Fibroblast of lung (primary cell): ENCODE results near the gene UBA7. TPM values are rescaled to one million over a fixed set of nuclear protein-coding genes. Genes with fewer than 3 reads are reported as not detected.

ENCODE experiments used
- DNase-seq, 2 donors: peaks; one replicate each; pipeline versions ENCODE4 v3.0.0 to v3.0.0-alpha.2; 2010; ENCODE audit warnings: low read depth in 2 of 2
- H2AFZ ChIP-seq: 2 replicates; pipeline ENCODE4 v1.5.1; 2012; ENCODE audit warnings: low read length, control low read depth, inconsistent platforms
- H3K27ac ChIP-seq: 2 replicates; pipeline ENCODE4 v1.5.1; 2011; ENCODE audit warnings: low read length, control low read depth; ENCODE audit not compliant: insufficient read depth
- H3K27me3 ChIP-seq: 2 replicates; pipeline ENCODE4 v1.5.1; 2011; ENCODE audit warnings: mild to moderate bottlenecking, low read length; ENCODE audit not compliant: control insufficient read depth, insufficient read depth
- H3K36me3 ChIP-seq: 2 replicates; pipeline ENCODE4 v1.5.1; 2011; ENCODE audit warnings: low read length; ENCODE audit not compliant: control insufficient read depth, insufficient read depth
- H3K4me1 ChIP-seq: 2 replicates; pipeline ENCODE4 v1.5.1; 2011; ENCODE audit warnings: low read length; ENCODE audit not compliant: control insufficient read depth, insufficient read depth; ENCODE audit errors: extremely low read depth
- H3K4me2 ChIP-seq: 2 replicates; pipeline ENCODE4 v1.5.1; 2011; ENCODE audit warnings: low read length, control low read depth; ENCODE audit not compliant: insufficient read depth; ENCODE audit errors: extremely low read depth
- H3K4me3 ChIP-seq, 4 experiments: fragments of 200-600 bp in 1 of 4; sonication (generic) in 1 of 4; replicated peaks in 1 of 4; 2 replicates each; pipeline ENCODE4 v1.5.1; 2011 to 2016; ENCODE audit warnings: low read length in 4 of 4, low read depth in 3 of 4, mild to moderate bottlenecking in 3 of 4, control low read depth in 2 of 4, inconsistent platforms in 1 of 4, mixed read lengths in 1 of 4; ENCODE audit not compliant: insufficient read depth in 1 of 4; ENCODE audit errors: control extremely low read depth in 1 of 4
- H3K79me2 ChIP-seq: 2 replicates; pipeline ENCODE4 v1.5.1; 2012; ENCODE audit warnings: mild to moderate bottlenecking, low read length, inconsistent platforms; ENCODE audit not compliant: control insufficient read depth, insufficient read depth
- H3K9ac ChIP-seq: 2 replicates; pipeline ENCODE4 v1.5.1; 2011; ENCODE audit warnings: mild to moderate bottlenecking, low read length, control low read depth; ENCODE audit not compliant: insufficient read depth
- H3K9me3 ChIP-seq: 2 replicates; pipeline ENCODE4 v1.5.1; 2012; ENCODE audit warnings: low read depth, low read length; ENCODE audit not compliant: control insufficient read depth, insufficient read depth
- H4K20me1 ChIP-seq: 2 replicates; pipeline ENCODE4 v1.5.1; 2011; ENCODE audit warnings: low read length; ENCODE audit not compliant: control insufficient read depth, insufficient read depth; ENCODE audit errors: extremely low read depth
- EZH2 ChIP-seq: IDR thresholded peaks from 2 replicates; pipeline ENCODE4 v1.5.1; 2012; ENCODE audit warnings: low read length, control low read depth, mild to moderate bottlenecking; ENCODE audit errors: missing control alignments
- polyA plus RNA-seq, 2 donors: library from polyadenylated mRNA; depleted of rRNA in 1 of 2; stranded (reverse) in 1 of 2; unstranded in 1 of 2; fragments of >200 nt; gene quantifications; 2 replicates each; pipeline ENCODE4 v1.2.1, GENCODE V29; 2011 to 2012; ENCODE audit warnings: missing spikeins in 1 of 2
- total RNA-seq: library from RNA; depleted of rRNA; stranded (reverse); fragments of >200 nt; gene quantifications from 2 replicates; pipeline ENCODE4 v1.2.1, GENCODE V29; 2014
- TF ChIP-seq, protein P1 (sequence below), 2 donors: IDR thresholded peaks in 1 of 2; conservative IDR thresholded peaks in 1 of 2; 1 replicate in 1 of 2; 2 replicates in 1 of 2; pipeline ENCODE4 v1.5.1; 2011 to 2012; ENCODE audit warnings: low read length in 2 of 2, control low read depth in 1 of 2, inconsistent platforms in 1 of 2, low read depth in 1 of 2, mild to moderate bottlenecking in 1 of 2

UBA7 gene
- total and polyA plus RNA-seq, 2 donors (not counting 1 experiment from before 2014, with no cell fraction given): 33.7 to 57.1 TPM

DNA sequence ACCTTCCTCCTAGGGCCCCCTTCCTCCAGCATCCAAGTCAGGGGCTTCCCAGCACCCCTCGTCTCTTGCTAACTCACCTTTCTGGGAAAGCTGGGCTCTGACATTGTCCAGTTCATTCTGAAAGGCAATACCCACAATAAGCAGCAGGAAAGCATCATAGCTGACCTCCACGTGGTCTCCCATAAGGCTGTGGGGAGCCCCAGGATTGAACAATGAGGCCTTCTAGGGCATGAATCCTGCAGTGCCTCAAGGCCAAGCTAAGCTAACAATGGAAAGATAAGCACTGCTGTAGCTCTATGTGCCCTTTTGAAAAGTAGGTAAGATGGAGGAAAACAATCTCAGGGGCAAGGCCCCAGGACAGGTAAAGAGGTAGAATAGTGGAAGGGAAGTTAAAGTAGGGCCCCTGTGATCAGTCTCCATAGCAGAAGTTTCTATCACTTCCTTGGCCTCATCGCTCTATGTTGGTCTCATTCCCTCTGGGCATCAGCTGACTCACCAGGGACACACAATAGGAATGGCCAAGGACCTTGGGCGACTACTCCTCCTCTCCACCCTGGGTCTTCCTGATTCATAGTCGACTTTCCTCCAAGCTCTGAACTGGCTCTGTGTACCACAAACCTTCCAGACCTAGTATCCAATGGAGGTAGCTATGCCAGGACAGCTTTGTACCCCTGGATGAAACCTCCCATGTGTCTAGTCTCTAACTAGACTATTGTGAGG, 30.9 kb upstream of the UBA7 start:
- DNase-seq: no peak
- Histone ChIP-seq H3K4me1 (peaks cover 5% of the 10 kb centered on the region), H3K27ac (no peak overlapping the region), H3K4me3 (no peak overlapping the region), H2AFZ (no peak overlapping the region), H3K79me2 (no peaks in the 10 kb centered on the region), H3K27me3 (no peaks in the 10 kb centered on the region), H3K36me3 (no peaks in the 10 kb centered on the region), H4K20me1 (no peaks in the 10 kb centered on the region), H3K4me2 (no peak overlapping the region), H3K9ac (no peak overlapping the region), H3K9me3 (no peaks in the 10 kb centered on the region)
- TF ChIP-seq, protein P1, sequence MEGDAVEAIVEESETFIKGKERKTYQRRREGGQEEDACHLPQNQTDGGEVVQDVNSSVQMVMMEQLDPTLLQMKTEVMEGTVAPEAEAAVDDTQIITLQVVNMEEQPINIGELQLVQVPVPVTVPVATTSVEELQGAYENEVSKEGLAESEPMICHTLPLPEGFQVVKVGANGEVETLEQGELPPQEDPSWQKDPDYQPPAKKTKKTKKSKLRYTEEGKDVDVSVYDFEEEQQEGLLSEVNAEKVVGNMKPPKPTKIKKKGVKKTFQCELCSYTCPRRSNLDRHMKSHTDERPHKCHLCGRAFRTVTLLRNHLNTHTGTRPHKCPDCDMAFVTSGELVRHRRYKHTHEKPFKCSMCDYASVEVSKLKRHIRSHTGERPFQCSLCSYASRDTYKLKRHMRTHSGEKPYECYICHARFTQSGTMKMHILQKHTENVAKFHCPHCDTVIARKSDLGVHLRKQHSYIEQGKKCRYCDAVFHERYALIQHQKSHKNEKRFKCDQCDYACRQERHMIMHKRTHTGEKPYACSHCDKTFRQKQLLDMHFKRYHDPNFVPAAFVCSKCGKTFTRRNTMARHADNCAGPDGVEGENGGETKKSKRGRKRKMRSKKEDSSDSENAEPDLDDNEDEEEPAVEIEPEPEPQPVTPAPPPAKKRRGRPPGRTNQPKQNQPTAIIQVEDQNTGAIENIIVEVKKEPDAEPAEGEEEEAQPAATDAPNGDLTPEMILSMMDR (conservative IDR thresholded peaks at IDR 0.05 in 1 of 2, IDR thresholded peaks at IDR 0.05 in 1 of 2; ENCODE audit: low read depth in 1 of 2, low read length in 2 of 2): no peak
- no peak for TF ChIP-seq EZH2

DNA sequence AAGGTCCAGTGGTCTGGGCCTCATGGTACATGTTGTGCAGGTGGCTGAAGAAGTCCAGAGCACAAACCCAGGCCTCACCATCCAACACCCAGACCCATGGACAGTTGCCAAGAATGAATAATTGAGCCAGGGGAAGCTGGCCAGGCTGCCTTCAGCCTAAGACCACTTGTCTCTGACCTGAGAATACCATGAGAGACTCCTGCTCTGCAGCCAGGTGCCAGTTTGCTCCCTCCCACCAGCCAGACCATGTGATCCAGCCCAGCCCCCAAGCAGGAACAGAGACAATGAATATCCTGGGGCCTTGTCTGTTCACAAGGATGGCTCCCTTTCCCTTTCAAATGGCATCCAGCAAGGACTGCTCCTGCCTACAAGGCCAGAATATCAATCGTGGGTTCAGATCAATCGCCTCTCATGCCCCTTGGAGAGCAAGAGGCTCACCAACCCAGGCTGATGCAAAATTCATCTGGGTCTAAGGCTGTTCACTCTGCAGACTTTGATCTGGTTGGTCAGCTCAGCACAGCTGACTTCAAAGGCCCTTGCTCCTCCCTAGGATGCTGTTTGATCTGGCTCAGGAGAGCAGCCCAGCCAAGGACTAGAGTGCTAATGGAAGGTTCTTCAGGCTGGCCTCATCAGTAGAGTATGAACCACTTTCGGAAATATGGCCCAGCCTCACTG, 29.2 kb upstream of the UBA7 start:
- H3K36me3 ChIP-seq: no peaks in the 10 kb centered on the region
- peaks cover 8% of the 10 kb centered on the region for H3K4me1 ChIP-seq
- H3K4me3 ChIP-seq: no peak overlapping the region
- no peak for DNase-seq
- H2AFZ ChIP-seq: no peak overlapping the region
- no peaks in the 10 kb centered on the region for H3K27me3 ChIP-seq
- no peak overlapping the region for H3K27ac ChIP-seq
- H3K9ac ChIP-seq: no peak overlapping the region
- no peak overlapping the region for H3K4me2 ChIP-seq
- no peaks in the 10 kb centered on the region for H4K20me1 ChIP-seq
- no peak for TF ChIP-seq EZH2
- TF ChIP-seq, protein P1 (conservative IDR thresholded peaks at IDR 0.05 in 1 of 2, IDR thresholded peaks at IDR 0.05 in 1 of 2; ENCODE audit: low read depth in 1 of 2, low read length in 2 of 2): no peak
- H3K79me2 ChIP-seq: no peaks in the 10 kb centered on the region
- H3K9me3 ChIP-seq: no peaks in the 10 kb centered on the region

DNA sequence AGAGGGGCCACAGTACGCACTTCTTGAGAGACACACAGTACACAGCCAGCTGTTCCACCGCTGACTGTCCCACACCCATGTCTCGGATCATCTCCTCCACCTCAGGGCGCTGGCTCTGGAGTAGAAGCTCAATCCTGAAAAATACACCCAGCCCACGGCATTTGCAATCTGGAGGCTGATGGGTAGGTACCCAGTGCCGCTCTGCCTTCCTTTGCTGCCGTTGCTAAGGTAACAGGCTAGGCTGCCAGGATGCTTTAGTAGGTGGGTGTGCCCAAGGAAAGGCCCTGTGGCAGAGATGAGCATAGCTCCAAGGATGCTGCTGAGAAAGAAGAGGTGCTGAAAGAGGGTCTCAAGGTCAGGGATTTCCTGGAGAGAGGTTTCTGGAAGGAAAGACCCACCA, 28.1 kb upstream of the UBA7 start:
- no peaks in the 10 kb centered on the region for H3K36me3 ChIP-seq
- H3K9ac ChIP-seq: no peak overlapping the region
- DNase-seq: no peak
- H3K4me2 ChIP-seq: no peak overlapping the region
- no peaks in the 10 kb centered on the region for H3K79me2 ChIP-seq
- H4K20me1 ChIP-seq: no peaks in the 10 kb centered on the region
- H3K9me3 ChIP-seq: no peaks in the 10 kb centered on the region
- peaks cover 8% of the 10 kb centered on the region for H3K4me1 ChIP-seq
- no peak overlapping the region for H3K27ac ChIP-seq
- H3K27me3 ChIP-seq: no peaks in the 10 kb centered on the region
- H3K4me3 ChIP-seq: no peak overlapping the region
- H2AFZ ChIP-seq: no peak overlapping the region
- TF ChIP-seq EZH2: no peak
- TF ChIP-seq, protein P1 (conservative IDR thresholded peaks at IDR 0.05 in 1 of 2, IDR thresholded peaks at IDR 0.05 in 1 of 2; ENCODE audit: low read depth in 1 of 2, low read length in 2 of 2): no peak
